NCI-H2029 treated with DMSO at 0.1 percent for 48 hours (cell line): ENCODE measurements around the gene NCBP2.

Experiments used
- DNase-seq: peaks from one replicate; lab custom pipeline; 2025; lab: John Stamatoyannopoulos, UW

NCBP2 gene

GRCh38 chr3:196941729-196942225 is 551 bp downstream of the NCBP2 start:
- DNase-seq: no peak

GRCh38 chr3:196938576-196938975 is 3.8 kb downstream of the NCBP2 start:
- no peak for DNase-seq

- DNase-seq: no peak
Observed at GRCh38 chr3:196938124-196938523, 4.2 kb downstream of the NCBP2 start.

GRCh38 chr3:196936288-196936687 is 6.0 kb downstream of the NCBP2 start:
- no peak for DNase-seq

GRCh38 chr3:196932600-196932999 is 9.7 kb downstream of the NCBP2 start:
- DNase-seq: no peak

GRCh38 chr3:196931828-196932587 is 10.3 kb downstream of the NCBP2 start:
- DNase-seq: no peak

GRCh38 chr3:196931157-196931556 is 11.2 kb downstream of the NCBP2 start:
- DNase-seq: no peak

- no peak for DNase-seq
Observed at GRCh38 chr3:196927571-196928453, 14.5 kb downstream of the NCBP2 start.

GRCh38 chr3:196920733-196921132 is 21.6 kb downstream of the NCBP2 start:
- DNase-seq: no peak

GRCh38 chr3:196918968-196919367 is 23.4 kb downstream of the NCBP2 start:
- DNase-seq: no peak

GRCh38 chr3:196916995-196917394 is 25.3 kb downstream of the NCBP2 start:
- DNase-seq: no peak

GRCh38 chr3:196916221-196916620 is 26.1 kb downstream of the NCBP2 start:
- DNase-seq: no peak

- no peak for DNase-seq
Observed at GRCh38 chr3:196915375-196915774, 27.0 kb downstream of the NCBP2 start.

- DNase-seq: no peak
Observed at GRCh38 chr3:196914866-196915265, 27.5 kb downstream of the NCBP2 start.

GRCh38 chr3:196903740-196904139 is 38.6 kb downstream of the NCBP2 start:
- no peak for DNase-seq

- no peak for DNase-seq
Observed at GRCh38 chr3:196902296-196902695, 40.0 kb downstream of the NCBP2 start.

- DNase-seq: no peak
Observed at GRCh38 chr3:196901768-196902167, 40.6 kb downstream of the NCBP2 start.

- DNase-seq: no peak
Observed at GRCh38 chr3:196896229-196896628, 46.1 kb downstream of the NCBP2 start.

- no peak for DNase-seq
Observed at GRCh38 chr3:196894557-196895295, 47.6 kb downstream of the NCBP2 start.

- no peak for DNase-seq
Observed at GRCh38 chr3:196889844-196890708, 52.3 kb downstream of the NCBP2 start.

GRCh38 chr3:196886144-196886543 is 56.2 kb downstream of the NCBP2 start:
- DNase-seq: no peak
